ENCODE results near the gene NEURL1. TPM values are rescaled to one million over a fixed set of nuclear protein-coding genes. Genes with fewer than 3 reads are reported as not detected.

NEURL1 gene
- total and polyA plus RNA-seq, 2 experiments from 2014 or later: 2.7 to 3.5 TPM

GRCh38 chr10:103614306-103615158 is 121.0 kb downstream of the NEURL1 start:
- no peak overlapping the region for H3K27ac ChIP-seq
- no peak for DNase-seq (ENCODE audit: low read depth in 1 of 2, low spot score in 1 of 2)
- H3K4me1 ChIP-seq (ENCODE audit: low read depth): no peaks in the 10 kb centered on the region
- TF ChIP-seq CTCF (IDR thresholded peaks at IDR 0.05; ENCODE audit: low read depth, low read length): no peak
- H3K36me3 ChIP-seq: peaks cover 43% of the 10 kb centered on the region
- no peaks in the 10 kb centered on the region for H3K9me3 ChIP-seq (ENCODE audit: low read depth)
- no peaks in the 10 kb centered on the region for H3K27me3 ChIP-seq
- H3K4me3 ChIP-seq: no peak overlapping the region

GRCh38 chr10:103616705-103617601 is 123.4 kb downstream of the NEURL1 start:
- peaks cover 28% of the 10 kb centered on the region for H3K36me3 ChIP-seq
- peak in 1 of 2 donors; percentile 96 for DNase-seq (ENCODE audit: low read depth in 1 of 2, low spot score in 1 of 2)

GRCh38 chr10:103617602-103618385 is 124.3 kb downstream of the NEURL1 start:
- peaks cover 20% of the 10 kb centered on the region for H3K36me3 ChIP-seq
- DNase-seq (ENCODE audit: low read depth in 1 of 2, low spot score in 1 of 2): no peak
- no peaks in the 10 kb centered on the region for H3K4me1 ChIP-seq (ENCODE audit: low read depth)
- H3K27me3 ChIP-seq: no peaks in the 10 kb centered on the region
- TF ChIP-seq CTCF (IDR thresholded peaks at IDR 0.05; ENCODE audit: low read depth, low read length): no peak
- no peak overlapping the region for H3K4me3 ChIP-seq
- no peaks in the 10 kb centered on the region for H3K9me3 ChIP-seq (ENCODE audit: low read depth)
- no peak overlapping the region for H3K27ac ChIP-seq

More at GRCh38 chr10:103616705-103617601, 123.4 kb downstream of the NEURL1 start:
- Histone ChIP-seq H3K4me1 (ENCODE audit: low read depth) (no peaks in the 10 kb centered on the region), H3K27me3 (no peaks in the 10 kb centered on the region), H3K9me3 (ENCODE audit: low read depth) (no peaks in the 10 kb centered on the region), H3K4me3 (no peak overlapping the region), H3K27ac (no peak overlapping the region)
- no peak for TF ChIP-seq CTCF (IDR thresholded peaks at IDR 0.05; ENCODE audit: low read depth, low read length)

- Histone ChIP-seq H3K9me3 (ENCODE audit: low read depth) (no peaks in the 10 kb centered on the region), H3K27ac (peak overlapping the region; percentile 19), H3K36me3 (peaks cover 10% of the 10 kb centered on the region), H3K4me3 (no peak overlapping the region), H3K4me1 (ENCODE audit: low read depth) (no peaks in the 10 kb centered on the region), H3K27me3 (no peaks in the 10 kb centered on the region)
- peak in 1 of 2 donors; percentile 88 for DNase-seq (ENCODE audit: low read depth in 1 of 2, low spot score in 1 of 2)
- TF ChIP-seq CTCF (IDR thresholded peaks at IDR 0.05; ENCODE audit: low read depth, low read length): no peak
Measured at GRCh38 chr10:103618575-103619423, 125.3 kb downstream of the NEURL1 start.

Data from cardiac muscle cell (in vitro differentiated cells and primary cell).